Myocyte (in vitro differentiated cells): Measurements from ENCODE around the gene HOXD11. TPM values are rescaled to one million over a fixed set of nuclear protein-coding genes. Genes with fewer than 3 reads are reported as not detected.
A peak's percentile ranks its signal among the peaks of the same experiment; 100 is the strongest.

Experiments
- DNase-seq: peaks from one replicate; pipeline ENCODE4 v3.0.0-alpha.2; 2012; ENCODE audit warnings: low read depth
- total RNA-seq: library from RNA; depleted of rRNA; stranded (reverse); fragments of >200 nt; gene quantifications from 2 replicates; pipeline ENCODE4 v1.2.3, GENCODE V29; 2014

Gene HOXD11
- total RNA-seq, 1 donor from 2014 or later, result not detected

DNA sequence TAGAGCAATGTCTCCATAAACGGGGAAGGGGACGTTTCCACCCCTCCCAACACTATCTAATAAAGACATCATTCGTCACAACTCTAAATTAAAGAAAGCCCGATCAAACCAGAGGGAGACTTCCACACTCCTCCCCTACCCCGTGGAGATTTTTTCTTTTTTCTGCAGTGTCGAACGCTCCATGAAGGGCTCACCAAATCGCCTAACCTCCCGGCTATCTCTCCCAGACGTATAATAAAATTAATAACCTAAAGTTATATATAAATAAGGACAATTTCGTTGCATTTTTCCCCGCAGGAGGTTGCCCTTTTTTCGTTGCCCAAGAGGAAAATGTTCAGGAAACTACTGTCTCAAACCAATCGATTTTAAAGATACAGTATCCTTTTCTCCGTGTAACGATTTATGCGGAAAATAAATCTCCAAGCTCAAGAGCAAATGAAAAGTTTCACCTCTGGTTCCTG lies 25.7 kb upstream of the HOXD11 start:
- no peak for DNase-seq

DNA sequence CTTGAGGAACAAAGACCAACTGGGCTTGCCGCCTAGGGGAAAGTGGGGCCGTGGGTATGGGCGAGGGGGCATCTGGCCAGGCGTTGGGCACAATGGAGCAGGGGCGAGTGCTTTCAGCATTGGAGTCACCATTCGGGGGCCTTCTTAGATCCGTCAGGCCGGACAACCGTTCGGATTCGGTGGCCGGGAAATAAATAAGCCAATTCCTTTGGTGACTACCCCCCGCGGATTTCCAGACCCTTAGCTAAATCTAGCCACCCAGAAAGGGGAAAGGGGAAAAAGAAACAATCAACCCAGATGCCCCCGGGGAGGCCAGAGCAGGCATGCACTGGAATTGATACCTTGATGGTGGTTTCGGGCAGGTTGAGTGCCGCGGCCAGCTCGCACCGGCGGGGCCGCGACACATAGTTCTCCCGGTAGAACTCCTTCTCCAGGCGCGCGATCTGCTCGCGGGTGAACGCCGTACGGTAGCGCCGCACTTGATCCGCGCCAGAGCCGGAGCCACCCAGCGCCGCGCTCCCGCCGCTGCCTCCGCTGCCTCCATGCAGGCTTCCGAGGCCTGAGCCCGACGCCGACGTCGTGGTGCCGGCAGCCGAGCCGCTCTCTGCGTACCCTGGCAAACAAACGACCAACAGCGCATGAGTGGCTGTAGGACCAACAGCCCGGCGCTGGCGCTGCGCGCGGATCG lies 25.1 kb upstream of the HOXD11 start:
- no peak for DNase-seq

DNA sequence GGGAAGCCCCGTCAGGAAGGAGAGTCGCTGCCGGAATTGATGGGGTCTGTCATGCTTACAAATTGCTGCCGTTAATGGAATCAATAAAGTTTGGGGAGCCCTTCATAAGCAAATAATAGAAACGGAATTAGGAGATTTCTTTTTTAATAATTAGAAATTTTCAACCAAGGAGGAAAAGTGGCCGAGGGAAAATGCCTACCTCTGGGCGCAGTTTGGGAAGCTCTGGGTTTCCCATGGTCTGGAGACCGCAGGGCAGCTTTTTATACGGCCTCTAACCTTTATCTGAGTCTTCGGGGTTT lies 24.6 kb upstream of the HOXD11 start:
- DNase-seq, result no peak

DNA sequence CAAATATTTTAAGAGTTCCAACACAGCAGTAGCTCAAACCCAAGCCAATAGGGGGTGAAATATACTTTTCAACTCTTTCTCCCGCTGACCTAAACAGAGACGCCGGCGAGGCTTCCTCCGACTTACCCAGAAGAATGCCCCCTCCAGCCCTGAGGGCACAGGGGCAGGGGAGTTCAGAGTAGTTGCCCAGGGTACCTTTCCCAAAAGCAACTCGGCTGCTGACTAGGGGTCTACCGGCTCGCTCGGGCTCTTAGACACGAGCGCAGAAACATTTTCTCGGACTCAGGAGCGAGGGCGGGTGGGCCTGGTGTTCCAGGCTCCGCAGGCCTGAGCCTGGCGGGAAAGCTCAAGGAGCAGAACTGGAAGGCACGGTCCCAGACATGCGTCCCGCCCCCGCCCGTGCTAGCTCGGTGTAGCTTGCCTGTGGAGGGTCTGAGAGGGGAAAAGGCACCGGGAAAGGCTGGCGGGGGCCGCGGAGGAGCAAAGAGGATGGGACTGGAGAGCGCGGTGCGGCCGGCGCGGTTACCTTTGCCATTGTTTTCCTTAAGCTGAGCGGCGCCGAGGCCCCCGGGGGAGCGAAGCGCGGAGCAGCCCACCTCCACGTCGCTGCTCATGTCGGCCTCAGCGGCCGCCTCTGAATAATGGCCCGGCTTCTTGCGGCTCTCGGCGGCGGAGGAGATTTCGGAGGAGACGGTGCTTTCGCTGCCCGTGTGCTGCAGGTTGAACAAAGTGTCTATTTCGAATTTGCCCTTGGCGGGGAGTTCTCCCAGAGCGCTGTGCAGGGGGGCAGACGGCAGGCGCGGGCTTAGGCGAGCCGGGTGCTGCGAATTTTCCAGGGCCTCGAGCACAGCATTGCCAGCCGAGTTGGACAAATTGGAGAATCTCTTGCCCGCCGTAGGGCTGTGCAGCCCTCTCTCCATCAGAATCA lies 24.0 kb upstream of the HOXD11 start:
- no peak for DNase-seq

DNA sequence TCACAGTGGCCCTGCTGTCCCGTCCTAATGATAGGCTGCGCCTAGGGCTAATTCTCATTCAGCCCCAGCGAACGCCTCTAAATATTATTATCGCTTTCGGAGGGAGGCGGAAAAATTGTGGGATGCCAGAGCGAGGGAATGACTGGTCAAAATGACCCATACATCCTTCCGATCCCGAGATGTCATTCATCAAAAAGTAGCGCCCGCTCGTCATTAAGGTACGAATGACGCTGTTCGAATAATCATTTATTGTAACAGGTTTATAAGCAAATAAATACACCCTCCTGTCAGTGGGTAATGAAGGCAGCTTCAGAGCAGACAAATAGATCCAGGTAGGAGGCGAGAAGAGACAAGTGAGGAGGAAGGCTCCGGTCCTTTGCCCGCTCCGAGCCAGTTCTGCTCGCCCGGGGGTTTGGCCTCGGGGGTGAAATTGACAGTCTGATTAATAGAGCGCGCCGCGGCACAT lies 23.3 kb upstream of the HOXD11 start, which contains the start of gene EVX2:
Gene EVX2, minus strand, starts transcription at position 167 of the 466 bp plus-strand sequence. CDS start 186 bp downstream, outside the sequence.
- no peak for DNase-seq

DNA sequence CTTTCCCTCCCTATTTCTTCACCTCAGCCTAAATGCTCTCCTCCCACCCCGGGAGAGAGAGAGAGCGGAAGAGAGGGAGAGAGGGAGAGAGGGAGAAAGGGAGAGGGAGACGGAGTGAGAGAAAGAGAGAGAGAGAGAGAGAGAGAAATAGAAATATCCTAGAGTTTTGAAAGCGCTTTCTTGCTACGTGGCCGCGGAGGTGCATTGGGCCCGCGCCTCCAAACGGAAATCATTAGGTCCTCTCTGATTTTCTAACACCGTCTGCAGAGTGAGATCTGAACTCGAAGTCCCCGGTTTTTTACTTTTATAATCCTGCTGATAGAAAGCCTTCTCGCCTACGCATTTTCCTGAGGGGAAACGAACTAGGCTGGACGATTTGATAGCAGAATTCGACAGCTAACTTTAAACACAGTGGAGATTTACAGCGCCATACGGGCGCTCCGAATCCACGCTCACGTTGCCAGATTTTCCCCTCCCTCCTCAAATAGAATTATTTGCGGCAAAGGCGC lies 22.4 kb upstream of the HOXD11 start:
- DNase-seq, result no peak

DNA sequence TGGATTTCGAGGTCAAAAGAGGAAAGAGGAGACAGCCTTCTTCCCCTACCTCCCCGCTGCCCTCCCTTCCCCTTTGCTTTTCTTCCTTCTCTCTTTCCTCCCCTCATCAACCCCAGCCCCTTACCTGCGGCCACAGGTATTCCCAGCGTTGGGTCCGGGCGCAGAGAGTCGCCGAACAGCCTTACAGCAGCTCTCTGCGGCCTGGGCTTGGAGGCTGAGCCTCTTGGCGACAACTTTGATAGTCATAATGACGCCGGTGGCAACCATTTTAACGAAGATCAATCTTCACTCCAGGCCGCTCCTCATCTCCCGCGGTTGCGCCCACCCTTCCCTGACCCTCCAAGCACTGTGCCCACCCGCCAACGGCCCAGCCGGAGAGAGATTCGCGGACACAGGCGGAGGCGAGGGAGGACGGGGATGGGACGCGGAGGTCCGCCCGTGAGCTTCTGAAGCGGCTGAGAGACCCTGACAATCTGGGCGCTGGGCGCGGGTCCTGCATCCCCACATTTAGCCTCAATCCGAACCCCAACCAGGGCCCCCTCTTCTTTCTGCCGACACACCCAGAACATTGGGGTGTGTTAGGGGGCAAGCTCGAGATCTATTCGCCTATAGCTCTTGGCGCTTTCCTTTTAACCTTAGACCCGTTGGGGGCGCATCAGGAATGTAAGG lies 21.8 kb upstream of the HOXD11 start:
- DNase-seq, result no peak

DNA sequence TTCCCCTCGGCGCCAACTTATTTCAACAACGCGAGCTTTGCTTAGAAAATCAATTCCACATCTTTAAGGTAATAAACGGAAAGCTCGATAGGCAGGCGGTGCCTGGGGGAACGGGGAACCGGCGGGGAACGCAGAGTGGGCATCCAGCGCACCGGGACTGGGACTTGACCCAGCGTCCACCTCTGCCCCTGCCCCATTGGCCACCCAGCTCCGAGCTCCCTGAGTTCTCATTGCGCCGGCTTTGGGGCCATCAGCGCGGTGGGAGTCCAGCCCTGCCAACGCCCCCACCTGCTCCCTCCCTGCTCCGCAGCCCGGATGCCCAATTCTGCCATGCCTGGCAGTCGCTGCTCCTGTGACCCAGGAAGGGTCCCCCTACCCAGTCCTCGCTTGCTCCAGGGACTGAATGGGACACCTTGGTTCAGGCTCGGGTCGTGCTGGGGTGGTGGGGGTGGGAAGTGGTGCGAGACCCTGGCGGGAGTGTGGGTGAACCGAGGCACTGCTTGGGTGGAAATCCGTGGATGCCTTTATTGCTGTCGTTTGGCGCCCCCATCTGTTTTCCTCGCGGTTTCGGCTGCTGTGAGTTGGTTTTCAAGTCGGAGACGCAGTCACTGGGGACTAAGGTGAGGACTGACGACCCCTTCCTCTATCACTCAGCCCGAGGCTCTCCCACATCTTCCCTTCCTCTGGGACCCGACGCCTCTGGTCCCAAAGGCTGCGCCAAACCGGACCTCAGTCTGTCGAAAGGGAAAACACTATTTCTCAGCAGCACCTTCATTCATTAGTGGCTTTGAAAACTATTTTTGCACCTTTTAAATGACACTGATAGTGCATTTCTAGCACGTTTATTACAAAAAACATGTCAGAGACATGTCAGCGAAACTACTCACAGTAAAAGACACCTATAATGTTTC lies 21.0 kb upstream of the HOXD11 start:
- peak; percentile 55 for DNase-seq

DNA sequence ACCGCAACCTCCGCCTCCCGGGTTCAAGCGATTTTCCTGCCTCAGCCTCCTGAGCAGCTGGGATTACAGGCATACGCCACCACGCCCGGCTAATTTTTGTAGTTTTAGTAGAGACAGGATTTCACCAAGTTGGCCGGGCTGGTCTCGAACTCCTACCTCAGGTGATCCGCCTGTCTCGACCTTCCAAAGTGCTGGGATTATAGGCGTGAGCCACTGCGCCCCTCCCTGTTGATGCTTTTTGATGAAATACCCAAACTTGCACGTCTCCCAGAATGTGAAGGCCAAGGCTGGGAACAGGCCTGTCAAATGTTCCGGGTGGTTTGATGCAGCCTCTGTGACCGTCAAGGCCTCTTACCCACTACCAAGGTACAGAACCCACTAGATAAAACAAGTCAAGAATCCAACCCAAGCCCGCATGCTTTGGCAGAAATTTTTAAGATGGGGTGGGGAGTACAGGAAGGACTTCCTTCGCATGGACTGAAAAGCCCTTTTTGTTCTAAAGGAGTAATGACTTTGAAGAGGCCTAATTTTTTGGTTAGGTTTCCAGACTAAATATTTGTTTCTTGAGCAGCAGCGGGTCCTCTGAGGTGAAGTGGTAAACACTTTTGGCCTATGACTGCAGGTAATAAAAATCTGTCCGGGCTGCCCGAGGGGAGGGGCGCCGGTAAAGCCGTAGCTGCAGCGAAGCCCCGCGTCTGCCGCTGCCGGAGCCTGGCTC lies 19.6 kb upstream of the HOXD11 start:
- DNase-seq, result no peak

DNA sequence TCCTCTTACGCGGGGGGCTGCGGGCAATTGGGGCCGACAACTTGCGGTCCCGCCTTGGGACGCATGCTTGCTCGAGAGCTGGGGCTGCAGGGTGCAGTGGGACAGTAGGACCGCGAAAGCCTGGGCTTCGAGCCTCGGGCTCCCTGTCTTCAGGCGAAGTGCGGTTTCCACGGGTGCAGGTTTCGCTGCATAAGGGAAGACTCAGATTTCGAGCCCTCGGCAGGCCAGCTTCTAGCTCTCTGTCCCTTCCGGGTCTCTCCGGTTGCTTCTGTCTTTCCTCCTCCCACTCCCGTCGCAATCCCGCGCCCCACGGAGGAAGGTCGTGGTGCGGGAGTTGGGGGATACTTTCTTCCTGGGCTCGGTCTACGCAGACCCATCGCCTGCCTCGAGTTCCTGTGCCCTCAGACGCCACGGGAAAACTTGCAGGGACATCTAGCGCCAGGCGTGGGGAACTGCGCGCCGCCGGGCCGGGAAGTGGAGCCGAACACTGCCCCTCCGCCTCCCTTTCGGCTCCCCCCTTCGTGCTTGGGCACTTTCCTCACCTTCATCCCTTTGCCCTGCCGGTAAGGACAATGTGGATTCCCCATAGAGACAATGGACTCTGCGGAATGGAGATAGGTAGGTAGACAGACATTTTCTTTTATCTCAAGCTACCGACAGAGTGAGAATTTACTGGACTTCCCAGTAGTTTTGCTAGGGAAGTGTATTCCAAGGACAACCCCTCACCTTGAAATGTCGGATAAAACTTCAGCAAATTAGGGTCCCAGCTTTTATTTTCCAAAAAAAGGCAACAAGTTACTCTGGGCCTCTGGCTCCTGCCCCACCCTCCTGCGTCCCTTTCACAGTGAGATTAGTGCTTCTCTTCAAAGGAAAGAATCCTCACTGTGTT lies 18.8 kb upstream of the HOXD11 start:
- peak; percentile 44 for DNase-seq

DNA sequence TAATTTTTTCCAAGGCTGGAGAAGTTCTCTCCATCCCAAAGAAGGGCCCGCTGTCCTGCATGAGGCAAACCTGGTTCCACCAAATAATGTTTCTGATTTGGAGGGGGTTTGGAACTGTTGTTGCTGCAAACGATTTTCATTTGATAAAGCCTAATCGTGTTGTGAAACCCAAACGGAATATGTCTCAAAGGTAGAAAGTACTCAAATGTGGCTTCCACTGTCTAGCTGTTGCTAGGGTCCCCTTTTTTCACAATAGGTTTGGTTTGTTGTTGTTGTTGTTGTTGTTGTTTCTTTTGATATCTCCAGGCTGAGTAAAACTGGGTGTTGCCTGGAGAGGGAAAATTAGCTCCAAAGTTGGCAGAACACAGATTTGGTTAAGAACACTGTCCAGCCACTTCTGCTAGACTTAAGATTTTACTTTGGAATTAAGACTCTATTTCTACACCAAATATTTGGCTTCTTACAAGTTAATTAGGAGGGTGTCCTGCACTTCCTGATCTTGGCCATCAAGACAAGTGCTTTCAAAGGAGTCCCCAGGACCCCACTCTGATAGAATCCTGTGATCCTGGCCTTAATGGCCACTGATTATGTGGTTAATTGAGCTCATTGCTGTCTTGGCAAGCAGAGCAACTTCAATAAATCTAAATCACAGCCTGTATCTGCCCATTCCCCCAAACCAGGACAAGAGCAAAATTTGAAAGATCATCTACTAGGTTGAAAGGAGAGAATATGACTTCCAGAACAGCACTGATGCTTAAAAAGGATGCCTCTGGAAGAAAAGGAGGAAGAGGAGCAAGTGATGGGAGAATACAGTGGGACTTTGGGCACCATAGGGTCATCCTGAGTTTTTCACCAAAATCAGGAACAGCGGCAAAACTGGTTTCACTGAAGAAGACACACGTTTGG lies 17.9 kb upstream of the HOXD11 start:
- no peak for DNase-seq

DNA sequence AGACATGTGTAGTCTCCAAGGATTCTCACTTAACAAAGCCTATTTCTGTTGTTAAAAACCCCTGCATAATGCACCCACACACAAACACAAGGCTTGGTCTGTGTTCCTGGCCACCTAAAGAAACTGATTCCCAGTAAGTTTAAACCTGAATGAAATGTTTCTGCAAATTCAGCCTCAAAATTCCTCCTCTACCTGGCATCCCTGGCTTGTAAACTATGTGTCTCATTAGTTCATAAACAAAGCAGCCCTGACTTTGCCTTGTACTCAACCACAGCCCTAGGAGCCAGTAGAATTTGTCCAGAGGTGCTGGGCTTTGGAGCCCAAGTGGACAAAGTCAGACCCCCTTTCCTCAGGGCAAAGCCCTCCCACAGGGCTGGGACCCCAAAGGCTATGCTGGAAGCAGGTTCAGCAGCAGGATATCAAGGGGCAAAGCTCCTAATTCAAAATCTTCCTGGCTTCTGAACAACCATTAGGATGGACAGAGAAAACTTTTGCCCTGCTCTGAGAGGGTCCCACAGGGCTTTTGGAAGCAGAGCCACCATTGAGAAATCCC lies 17.2 kb upstream of the HOXD11 start:
- DNase-seq, result no peak

DNA sequence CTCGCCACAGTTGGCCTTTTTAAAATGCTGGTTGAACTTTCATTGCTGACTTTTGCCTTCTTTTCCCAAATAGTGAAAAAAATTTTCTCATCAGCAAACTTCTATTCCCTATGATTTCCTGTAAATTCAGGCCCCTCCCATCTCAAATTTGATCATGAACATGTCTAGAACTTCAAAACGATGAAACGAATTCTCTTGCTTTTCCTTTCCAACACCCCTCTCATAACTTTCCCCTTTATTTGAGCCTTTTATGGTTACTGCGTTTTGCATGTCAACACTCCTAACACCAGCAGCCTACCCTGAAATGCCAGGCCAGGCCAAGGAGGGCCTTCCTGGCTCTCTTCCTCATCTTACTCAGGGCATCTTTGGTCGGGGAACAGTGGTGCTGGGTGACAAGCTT lies 16.2 kb upstream of the HOXD11 start:
- no peak for DNase-seq

DNA sequence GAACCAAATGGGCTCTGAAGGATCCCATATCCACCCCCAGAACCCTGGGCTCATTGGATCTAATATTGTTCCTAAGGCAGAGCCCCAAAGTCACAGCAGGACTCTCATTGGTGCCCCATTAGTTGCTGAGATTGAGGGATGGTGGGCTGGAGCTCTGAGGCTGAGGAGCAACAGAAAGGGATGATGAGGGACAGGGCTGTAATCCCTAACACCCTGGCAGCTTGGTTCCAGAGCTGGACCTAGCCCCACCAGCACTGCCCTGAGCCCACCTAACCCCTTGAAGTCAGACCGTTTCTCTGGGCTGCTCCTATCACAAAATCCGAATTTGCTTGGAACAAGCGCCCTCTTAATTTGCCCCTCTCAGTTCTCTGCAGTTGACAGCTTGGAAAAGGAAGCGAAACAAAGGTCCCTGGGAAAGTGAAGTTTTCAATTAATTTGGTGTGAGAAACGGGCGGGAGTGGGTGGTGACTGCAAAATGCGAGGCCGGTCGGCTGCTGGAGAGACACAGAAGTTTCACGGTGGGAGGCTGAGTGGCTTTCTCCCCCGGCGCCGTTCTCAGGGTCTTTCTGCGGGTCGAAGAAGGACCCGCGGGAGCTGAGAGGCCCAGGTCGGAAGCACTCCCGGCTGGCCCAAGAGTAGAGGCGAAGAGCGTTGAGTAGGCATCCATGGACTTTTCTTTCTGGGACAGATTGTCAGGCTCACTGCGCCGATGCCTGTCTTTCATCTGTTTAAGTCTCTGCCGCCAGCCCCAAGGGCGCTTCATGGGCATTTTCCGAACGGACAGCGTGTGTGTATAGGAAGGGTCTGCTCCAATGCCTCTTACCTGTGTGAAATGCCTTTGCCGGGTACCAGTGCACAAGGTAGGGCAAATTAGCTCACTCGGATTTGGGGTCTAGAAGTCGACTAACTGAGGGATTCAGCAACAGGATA lies 15.5 kb upstream of the HOXD11 start:
- DNase-seq, result no peak

DNA sequence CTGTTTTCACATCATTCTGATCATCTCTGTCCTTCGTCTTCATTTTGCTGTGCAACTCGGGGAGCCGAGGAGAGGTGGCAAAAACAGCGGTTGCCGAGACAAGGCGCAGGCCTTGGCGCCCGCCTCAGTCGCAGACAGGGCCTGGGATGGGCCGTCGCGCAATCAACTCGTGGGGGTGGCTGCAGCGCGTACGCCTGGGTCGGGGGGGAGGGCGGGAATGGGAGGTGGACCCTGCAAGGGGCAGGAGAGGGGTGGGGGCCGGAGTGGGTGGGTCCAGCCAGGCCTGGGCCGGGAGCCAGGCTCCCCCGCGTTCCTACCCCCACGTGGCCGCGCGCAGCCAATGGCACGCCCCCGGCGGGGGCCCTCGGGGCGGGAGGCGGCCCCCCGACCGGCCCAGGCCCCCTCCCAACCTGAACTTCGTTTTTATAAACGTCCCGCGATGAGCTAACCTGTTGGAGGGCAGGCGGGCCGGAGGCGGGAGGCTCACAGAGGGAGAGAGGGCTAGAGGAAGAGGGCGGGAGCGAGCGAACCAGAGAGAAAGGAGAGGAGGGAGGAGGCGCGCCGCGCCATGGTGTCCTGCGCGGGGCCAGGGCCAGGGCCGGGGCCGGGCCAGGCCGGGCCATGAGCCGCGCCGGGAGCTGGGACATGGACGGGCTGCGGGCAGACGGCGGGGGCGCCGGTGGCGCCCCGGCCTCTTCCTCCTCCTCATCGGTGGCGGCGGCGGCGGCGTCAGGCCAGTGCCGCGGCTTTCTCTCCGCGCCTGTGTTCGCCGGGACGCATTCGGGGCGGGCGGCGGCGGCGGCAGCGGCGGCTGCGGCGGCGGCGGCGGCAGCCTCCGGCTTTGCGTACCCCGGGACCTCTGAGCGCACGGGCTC lies 14.6 kb upstream of the HOXD11 start, which contains the start of gene HOXD13:
Gene HOXD13, plus strand, starts transcription at position 452 of the 875 bp plus-strand sequence. Its CDS starts 170 bp downstream, at position 622.
- no peak for DNase-seq
